Measurements from ENCODE around the gene OTOP2.

DNA sequence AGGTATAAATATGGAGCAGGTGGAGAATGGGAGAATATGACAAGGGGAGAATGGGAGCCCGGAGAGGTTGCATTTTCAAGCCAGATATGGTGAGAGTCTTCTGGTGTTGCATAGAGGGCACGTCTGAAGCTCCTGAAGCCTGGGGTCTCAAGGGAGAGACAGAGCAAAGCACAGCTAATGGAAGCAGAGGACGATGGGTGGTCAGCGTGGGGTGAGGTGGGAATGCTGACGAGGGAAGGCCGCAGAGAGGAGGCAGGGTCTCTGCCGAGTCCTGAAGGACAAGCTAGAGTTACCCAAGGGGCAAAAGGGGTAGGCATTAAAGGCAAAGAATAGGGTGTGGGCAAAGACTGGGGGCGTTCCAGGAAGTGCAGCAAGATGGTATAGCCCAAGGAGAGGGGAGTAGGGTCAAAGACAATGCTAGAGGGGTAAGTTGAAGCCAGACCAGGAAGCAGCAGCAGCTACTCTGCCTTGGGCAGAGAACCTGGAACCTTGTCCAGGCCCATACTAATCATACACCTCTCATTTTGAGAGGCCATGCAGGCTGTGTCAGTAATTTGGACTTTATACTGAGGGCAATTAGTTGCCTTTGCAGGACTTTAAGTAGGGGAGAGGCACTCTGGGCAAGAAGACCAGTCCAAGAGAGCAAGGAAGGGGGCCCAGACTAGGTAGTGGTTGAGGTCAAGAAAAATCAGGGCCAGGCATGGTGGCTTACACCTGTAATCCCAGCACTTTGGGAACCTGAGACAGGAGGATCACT, 14.3 kb downstream of the OTOP2 start:
- TF ChIP-seq, protein P1, sequence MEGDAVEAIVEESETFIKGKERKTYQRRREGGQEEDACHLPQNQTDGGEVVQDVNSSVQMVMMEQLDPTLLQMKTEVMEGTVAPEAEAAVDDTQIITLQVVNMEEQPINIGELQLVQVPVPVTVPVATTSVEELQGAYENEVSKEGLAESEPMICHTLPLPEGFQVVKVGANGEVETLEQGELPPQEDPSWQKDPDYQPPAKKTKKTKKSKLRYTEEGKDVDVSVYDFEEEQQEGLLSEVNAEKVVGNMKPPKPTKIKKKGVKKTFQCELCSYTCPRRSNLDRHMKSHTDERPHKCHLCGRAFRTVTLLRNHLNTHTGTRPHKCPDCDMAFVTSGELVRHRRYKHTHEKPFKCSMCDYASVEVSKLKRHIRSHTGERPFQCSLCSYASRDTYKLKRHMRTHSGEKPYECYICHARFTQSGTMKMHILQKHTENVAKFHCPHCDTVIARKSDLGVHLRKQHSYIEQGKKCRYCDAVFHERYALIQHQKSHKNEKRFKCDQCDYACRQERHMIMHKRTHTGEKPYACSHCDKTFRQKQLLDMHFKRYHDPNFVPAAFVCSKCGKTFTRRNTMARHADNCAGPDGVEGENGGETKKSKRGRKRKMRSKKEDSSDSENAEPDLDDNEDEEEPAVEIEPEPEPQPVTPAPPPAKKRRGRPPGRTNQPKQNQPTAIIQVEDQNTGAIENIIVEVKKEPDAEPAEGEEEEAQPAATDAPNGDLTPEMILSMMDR (IDR thresholded peaks at IDR 0.05): no peak
- TF ChIP-seq POLR2A (IDR thresholded peaks at IDR 0.05) (no peak), EP300 (IDR thresholded peaks at IDR 0.05) (no peak), POLR2AphosphoS5 (IDR thresholded peaks at IDR 0.05) (no peak)
